Stimulated activated CD8-positive, alpha-beta memory T cell treated with anti-CD3 and anti-CD28 coated beads, Interleukin-7, amount 100 ng/mL, for 48 hours (primary cell): ENCODE measurements around the gene SF3A2.
"Not testable (repeated sequence)": the region's sequence is repeated elsewhere in the genome, so short reads cannot be mapped to it uniquely, and the experiment has no call there.

ENCODE experiments used
- DNase-seq, 2 donors: peaks; one replicate each; pipeline ENCODE4 v3.0.0-alpha.2; 2020; ENCODE audit warnings: low read depth in 1 of 2; ENCODE audit errors: extremely low read depth in 1 of 2

The SF3A2 gene, protein sequence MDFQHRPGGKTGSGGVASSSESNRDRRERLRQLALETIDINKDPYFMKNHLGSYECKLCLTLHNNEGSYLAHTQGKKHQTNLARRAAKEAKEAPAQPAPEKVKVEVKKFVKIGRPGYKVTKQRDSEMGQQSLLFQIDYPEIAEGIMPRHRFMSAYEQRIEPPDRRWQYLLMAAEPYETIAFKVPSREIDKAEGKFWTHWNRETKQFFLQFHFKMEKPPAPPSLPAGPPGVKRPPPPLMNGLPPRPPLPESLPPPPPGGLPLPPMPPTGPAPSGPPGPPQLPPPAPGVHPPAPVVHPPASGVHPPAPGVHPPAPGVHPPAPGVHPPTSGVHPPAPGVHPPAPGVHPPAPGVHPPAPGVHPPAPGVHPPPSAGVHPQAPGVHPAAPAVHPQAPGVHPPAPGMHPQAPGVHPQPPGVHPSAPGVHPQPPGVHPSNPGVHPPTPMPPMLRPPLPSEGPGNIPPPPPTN

DNA sequence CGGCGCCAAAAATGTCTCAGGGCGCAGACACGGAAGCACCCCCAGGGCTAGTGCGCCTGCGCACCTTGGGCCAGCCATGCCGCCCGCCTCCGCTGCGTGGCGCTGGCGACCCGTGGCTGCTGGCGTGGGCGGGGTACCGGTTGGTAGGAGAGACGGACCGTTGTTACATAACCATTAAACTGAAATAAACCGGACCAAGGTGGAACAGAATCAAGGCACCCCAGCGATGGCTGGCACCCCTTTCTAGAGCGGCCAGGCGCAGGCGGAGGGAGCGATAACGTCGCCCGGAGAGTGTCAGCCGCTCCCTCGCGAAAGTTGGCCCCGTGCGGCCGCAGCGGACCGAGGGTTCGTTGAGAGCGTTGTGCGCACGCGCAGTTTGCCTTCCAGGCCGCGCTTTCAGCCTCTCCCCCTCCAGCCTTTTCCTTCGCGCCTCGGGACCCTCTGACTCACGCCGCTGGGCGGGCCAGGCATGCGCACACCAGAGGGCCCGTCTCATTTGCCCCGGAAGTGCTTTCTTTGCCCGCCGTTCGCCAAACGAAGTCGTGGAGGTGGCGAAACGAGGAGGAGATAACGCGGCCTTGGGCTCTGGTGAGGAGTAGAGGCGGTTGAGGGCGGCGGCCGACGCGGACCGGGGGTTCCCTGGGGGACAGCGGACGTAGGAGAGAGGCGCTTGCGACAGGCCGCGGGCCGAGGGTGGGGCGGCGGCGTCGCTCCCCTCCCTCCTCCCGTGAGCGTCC lies at the start of gene SF3A2, which contains the start of gene PLEKHJ1:
TSS of gene SF3A2 (plus strand) at position 511 of the 737 bp plus-strand sequence. CDS start 6,595 bp downstream, outside the sequence.
TSS of gene PLEKHJ1 (minus strand) at position 16 of the 737 bp plus-strand sequence. CDS start 81 bp downstream, outside the sequence.
- DNase-seq: peak; percentile 96 to 97

DNA sequence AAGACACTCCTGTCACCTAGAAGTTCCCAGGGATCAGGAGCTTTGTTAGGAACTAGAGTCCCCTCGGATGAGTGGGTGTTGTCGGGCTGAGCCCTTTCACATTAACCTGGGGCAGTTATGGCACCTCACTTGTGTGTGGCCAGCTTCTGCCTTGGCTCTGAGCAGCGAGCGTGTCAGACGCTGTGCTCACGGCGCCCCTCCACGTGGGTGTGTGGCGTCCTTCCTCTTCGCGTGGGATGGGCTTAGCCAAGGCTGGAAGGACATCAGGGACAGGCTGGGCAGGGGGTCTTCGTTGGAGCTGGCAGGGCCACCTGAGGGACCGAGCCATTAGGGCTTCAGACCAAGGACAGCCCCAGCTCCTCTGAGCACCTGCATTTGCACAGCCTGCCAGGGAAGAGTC lies 49.5 kb upstream of the SF3A2 start:
- DNase-seq: no peak

DNA sequence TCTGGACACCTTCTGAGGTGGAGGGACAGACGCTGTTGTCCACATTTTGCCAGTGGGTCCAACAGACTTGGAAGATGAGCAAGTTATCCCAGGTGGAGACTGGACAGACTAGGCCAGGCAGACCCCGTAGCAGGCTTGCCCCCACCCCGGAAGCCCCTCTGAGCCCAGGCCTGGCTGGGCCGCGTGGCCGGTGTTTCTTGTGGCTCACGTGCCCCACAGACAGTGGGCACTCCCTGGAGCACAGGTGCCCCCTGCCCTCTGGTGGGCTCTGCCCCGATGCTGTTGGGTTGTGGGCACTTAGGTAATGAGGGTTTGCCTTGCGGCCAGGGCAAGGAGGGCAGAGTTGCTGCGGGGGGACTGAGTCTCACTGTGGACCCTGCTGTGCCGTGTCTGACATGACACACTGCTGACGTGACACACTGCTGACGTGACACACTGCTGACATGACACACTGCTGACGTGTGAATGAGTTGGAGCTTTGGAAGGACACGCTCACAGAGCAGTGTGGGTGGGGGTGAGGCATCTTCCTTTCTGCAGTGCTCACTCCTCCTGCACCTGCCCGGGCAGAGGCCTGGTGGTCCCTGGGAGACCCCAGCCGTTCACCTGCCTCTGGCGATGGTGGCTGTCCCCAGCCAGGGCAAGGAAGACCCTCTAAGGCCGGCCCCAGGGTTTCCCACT lies 47.8 kb upstream of the SF3A2 start:
- DNase-seq: peak in 1 of 2 donors; percentile 35

GRCh38 chr19:2189880-2190279 lies 46.7 kb upstream of the SF3A2 start:
- no peak for DNase-seq

- no peak for DNase-seq
Observed at GRCh38 chr19:2190848-2191455, 45.7 kb upstream of the SF3A2 start.

- DNase-seq: no peak
Observed at GRCh38 chr19:2191456-2192310, 44.9 kb upstream of the SF3A2 start.

GRCh38 chr19:2192862-2193261 lies 43.8 kb upstream of the SF3A2 start:
- DNase-seq: no peak

DNA sequence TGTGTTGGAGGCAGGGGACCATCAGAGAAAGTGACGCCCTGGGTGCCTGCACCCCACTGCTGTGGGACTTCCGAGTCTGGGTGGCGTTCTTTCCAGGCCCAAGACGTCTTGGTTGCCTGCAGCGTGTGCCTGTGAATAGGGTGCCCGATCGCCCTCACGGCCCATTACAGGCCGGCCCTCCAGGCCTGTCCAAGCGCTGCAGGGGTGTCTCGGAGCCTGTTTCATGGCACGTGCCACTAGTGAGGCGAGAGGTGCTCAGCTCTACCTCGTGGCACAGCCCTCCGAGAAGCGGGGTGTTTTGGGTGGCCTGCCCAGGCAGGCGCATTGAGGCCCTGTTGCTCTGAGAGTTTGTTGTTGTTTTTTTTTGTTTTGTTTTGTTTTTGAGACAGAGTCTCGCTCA lies 42.8 kb upstream of the SF3A2 start:
- no peak for DNase-seq

- no peak for DNase-seq
Observed at GRCh38 chr19:2194513-2195078, 42.0 kb upstream of the SF3A2 start.

DNA sequence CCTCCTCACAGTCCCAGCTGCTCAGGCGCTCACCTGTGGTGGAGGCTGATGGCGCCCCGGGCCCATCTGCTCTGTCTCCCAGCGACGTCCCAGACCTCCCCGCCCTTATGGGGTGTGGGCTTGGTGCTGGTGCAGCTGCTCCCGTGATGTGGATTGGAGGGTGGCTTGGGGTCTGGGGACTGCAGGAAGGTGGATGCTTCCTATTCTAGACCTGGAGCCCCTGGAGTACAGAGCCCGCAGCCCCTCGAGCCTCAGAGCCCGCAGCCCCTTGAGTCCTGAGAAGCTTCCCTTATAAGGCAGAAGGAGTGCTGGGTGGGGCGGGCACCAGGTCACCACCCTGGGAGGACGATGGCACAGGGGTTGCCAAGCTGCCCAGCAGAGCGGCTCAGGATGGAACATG lies 41.3 kb upstream of the SF3A2 start:
- no peak for DNase-seq

DNA sequence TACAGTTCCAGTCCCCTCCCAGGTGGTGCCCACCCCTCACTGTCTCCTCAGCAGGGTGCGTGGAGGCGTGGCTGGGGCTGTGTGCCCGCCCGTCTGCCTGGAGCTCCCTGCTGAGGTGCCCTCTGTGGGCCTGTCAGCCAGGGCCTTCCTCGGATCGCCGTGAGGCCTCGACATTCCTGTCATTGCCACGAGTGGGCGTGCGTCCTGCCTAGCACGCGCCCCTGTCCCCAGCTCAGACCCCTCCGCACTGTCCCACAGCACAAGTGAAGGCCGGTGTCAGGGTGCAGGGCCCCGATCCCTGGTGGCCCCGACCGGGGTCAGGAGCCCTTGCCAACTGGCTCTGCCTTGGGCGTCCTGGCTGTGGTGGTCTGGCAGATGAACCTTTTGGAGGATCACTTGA lies 40.7 kb upstream of the SF3A2 start:
- DNase-seq: no peak

GRCh38 chr19:2197270-2197669 lies 39.4 kb upstream of the SF3A2 start:
- DNase-seq: no peak

DNA sequence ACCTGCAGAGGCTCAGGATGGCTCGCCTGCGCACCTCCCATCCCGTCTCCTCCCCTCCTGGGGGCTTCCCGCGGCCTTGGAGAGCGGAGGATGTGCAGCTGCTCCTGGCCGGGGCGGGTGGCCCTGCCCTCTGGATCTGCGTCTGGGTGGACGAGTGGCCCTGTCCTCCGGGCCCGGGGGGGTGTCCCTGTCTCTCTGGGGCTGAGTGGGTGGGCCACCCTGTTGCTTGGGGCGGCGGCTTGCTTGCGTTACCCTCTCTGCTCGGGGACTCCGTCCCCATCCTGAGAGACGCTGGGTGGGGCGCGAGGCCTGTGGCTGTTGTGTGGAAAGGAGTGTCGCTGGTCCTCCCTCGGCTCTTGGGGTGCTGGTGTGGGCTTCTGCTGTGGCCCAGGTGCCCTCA lies 38.3 kb upstream of the SF3A2 start:
- DNase-seq: no peak

DNA sequence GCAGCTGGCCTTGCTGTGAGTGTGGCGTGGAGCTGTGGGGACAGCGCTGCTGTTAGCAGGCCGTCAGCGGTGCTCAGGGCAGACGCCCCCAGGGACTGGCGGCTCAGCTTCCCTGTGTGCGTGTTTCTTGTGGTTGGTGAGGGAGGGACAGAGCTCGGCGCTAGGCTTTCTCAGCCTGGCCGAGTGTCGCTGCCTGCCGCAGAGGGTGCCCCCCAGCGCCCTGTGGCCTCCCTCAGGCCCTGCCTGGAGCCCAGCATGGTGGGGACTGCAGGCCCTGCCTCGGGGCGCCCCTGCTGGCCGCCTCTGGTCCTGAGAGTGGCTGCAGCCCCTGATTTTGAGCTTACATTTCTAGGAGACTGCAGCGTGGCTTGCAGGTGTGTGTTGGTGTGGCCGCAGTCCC lies 37.4 kb upstream of the SF3A2 start:
- no peak for DNase-seq

DNA sequence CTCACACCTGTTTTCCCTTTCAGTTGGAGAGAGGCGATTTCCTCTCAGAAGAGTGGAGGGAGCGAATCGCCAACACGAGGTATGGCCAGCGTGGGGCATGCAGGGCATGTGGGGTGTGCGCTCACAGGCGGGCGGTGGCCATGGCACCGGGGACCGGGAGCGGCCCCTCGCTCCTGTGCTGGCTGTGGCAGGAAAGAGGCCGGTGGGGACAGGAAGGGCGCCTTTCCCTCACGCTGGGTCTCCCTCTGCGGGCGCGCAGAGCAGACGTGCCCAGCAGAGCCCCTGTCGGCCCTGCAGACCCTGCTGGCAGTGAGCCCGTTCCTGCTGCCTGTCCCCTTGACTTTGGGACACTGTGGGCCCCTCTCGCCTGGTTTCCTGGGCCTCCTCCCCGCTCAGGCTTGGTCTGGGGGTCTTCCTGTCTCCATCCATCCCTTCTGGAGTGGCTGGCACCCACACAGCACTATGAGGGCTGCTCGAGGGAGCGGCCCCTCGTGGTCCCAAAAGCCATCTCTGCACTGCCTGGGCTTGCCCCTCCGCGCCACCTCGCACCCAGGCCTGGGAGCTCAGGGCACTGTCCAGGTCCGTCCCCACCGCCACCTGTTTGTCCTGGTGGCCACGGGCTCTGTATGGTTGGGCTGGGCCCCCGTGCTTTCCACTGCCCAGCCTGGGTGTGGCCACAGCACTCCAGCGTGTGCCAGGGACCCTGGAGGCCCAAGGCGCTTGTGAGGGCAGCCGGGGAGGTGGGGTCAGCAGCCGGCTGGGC lies 36.6 kb upstream of the SF3A2 start:
- no peak for DNase-seq

GRCh38 chr19:2200624-2201294 lies 35.9 kb upstream of the SF3A2 start:
- not testable (repeated sequence) for DNase-seq

DNA sequence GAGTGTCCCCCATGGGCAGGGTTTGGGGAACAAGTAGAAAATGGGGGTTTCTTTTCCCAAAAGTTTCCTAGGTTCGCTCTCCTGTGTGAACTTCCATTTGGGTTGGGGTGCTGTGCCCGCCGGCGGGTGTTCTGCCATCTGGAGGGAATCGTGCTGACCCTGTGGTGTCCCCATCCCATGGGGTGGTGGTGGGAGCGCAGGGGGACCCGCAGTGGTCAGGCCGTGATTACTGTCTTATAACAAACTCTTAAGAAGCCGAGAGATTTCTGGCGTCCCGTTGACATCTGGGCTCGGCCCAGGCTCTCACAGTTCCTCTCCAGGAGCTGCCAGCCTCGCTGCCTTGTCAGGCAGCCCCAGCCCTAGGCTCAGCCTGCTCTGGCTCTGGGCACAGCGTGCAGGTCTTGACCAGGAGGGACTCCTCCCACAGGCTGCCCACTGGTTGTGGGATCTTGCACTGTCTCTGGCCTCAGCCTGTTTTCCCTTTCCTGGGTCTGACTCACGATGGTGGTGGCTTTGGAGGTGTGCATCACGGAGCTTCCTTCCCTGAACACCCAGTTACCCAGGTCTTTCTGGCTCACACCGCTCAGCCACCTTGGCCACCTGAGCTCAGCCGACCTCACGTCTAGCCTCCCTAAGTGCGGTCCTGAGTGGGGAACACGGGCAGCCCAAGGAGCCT lies 35.0 kb upstream of the SF3A2 start:
- DNase-seq: no peak

DNA sequence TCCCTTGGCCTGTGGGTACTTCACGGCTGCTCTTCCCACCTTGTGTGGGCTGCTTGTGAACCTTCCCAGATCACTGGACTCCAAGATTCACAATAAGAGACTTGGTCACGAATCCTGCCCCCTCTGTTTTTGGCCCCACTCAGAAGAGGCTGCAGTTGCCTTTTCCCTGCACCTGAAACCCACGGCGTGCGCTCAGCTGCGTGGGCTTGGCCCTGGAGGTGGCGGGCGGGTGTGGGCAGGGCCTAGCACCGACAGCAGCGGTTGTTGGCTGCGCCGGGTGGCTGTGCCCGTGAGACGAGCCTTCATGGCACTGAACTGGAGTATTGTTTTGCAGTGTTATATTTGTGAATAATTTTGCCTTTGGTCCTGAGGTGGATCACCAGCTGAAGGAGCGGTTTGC lies 34.3 kb upstream of the SF3A2 start:
- no peak for DNase-seq
